IMR-90 (cell line): Measurements from ENCODE around the gene SLC8A1.

Source experiments
- BHLHE40 ChIP-seq: fragments of 150-350 bp; IDR thresholded peaks from 2 replicates; pipeline ENCODE4 v1.6.1; 2016; ENCODE audit warnings: mild to moderate bottlenecking, low read depth, low read length
- CHD1 ChIP-seq: IDR thresholded peaks from 2 replicates; pipeline ENCODE4 v1.6.1; 2012; ENCODE audit warnings: low read depth, low read length, improper control_type of control experiment
- CTCF ChIP-seq: conservative IDR thresholded peaks from 2 replicates; pipeline ENCODE4 v1.5.1; 2012; ENCODE audit warnings: mild to moderate bottlenecking, low read depth, low read length, improper control_type of control experiment
- FOS ChIP-seq: fragments of 150-350 bp; IDR thresholded peaks from 2 replicates; pipeline ENCODE4 v1.6.1; 2016; ENCODE audit warnings: low read depth, low read length
- MAFK ChIP-seq: IDR thresholded peaks from 2 replicates; pipeline ENCODE4 v1.6.1; 2012; ENCODE audit warnings: low read depth, low read length, improper control_type of control experiment
- MAZ ChIP-seq: IDR thresholded peaks from 2 replicates; pipeline ENCODE4 v1.6.1; 2012; ENCODE audit warnings: low read depth, mild to moderate bottlenecking, low read length, improper control_type of control experiment, moderate library complexity, borderline replicate concordance
- MXI1 ChIP-seq: IDR thresholded peaks from 2 replicates; pipeline ENCODE4 v1.6.1; 2012; ENCODE audit warnings: low read depth, mild to moderate bottlenecking, low read length, moderate library complexity, borderline replicate concordance
- NFE2L2 ChIP-seq: fragments of 150-350 bp; IDR thresholded peaks from 2 replicates; pipeline ENCODE4 v1.6.1; 2016; ENCODE audit warnings: low read depth, mild to moderate bottlenecking, low read length
- POLR2A ChIP-seq: IDR thresholded peaks from 2 replicates; pipeline ENCODE4 v1.6.1; 2012; ENCODE audit warnings: mild to moderate bottlenecking, low read depth, low read length
- RAD21 ChIP-seq: IDR thresholded peaks from 2 replicates; pipeline ENCODE4 v1.6.1; 2012; ENCODE audit warnings: low read length, improper control_type of control experiment
- RFX5 ChIP-seq: IDR thresholded peaks from 2 replicates; pipeline ENCODE4 v1.8.0; 2012; ENCODE audit warnings: low read depth, mild to moderate bottlenecking, low read length, moderate library complexity
- SMC3 ChIP-seq: fragments of 150-350 bp; IDR thresholded peaks from 2 replicates; pipeline ENCODE4 v1.6.1; 2016; ENCODE audit warnings: low read depth, mild to moderate bottlenecking, antibody characterized with exemption, low read length, moderate library complexity
- TF ChIP-seq, protein P1 (sequence below): fragments of 150-350 bp; IDR thresholded peaks from 2 replicates; pipeline ENCODE4 v1.6.1; 2017; ENCODE audit warnings: mild to moderate bottlenecking, antibody characterized with exemption, low read length, low read depth
- TF ChIP-seq, protein P2 (sequence below): fragments of 150-350 bp; IDR thresholded peaks from 2 replicates; pipeline ENCODE4 v1.6.1; 2016; ENCODE audit warnings: low read depth, mild to moderate bottlenecking, low read length, moderate library complexity, borderline replicate concordance

DNA sequence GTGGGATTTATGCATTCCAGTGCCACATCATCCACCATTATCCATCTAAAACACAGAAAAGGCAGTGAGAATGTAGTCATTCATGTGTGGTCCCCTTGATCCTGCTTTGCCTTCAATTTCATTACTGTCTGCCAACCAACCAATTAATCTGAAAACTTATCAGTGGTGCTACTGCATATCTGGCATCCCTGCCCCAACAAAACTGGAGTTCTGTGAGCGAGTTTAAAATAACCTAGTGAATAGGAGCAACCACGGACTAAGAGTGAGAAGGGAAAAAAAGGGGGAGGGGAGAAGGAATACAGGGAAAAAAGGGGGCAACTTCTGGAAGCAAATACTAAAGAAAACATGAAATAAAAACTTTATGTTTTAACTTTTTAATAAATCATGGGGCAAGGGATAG is 42.2 kb downstream of the SLC8A1 start:
- no peak for TF ChIP-seq BHLHE40
- no peak for TF ChIP-seq CTCF
- TF ChIP-seq MAFK, result no peak
- no peak for TF ChIP-seq POLR2A
- no peak for TF ChIP-seq MXI1
- no peak for TF ChIP-seq RAD21
- TF ChIP-seq MAZ, result no peak
- TF ChIP-seq, protein P1, sequence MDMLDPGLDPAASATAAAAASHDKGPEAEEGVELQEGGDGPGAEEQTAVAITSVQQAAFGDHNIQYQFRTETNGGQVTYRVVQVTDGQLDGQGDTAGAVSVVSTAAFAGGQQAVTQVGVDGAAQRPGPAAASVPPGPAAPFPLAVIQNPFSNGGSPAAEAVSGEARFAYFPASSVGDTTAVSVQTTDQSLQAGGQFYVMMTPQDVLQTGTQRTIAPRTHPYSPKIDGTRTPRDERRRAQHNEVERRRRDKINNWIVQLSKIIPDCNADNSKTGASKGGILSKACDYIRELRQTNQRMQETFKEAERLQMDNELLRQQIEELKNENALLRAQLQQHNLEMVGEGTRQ, result no peak
- TF ChIP-seq FOS, result no peak
- no peak for TF ChIP-seq RFX5
- no peak for TF ChIP-seq NFE2L2
- TF ChIP-seq, protein P2, sequence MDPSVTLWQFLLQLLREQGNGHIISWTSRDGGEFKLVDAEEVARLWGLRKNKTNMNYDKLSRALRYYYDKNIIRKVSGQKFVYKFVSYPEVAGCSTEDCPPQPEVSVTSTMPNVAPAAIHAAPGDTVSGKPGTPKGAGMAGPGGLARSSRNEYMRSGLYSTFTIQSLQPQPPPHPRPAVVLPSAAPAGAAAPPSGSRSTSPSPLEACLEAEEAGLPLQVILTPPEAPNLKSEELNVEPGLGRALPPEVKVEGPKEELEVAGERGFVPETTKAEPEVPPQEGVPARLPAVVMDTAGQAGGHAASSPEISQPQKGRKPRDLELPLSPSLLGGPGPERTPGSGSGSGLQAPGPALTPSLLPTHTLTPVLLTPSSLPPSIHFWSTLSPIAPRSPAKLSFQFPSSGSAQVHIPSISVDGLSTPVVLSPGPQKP, result no peak
- TF ChIP-seq SMC3, result no peak
- no peak for TF ChIP-seq CHD1
